GM12873 (cell line): Measurements from ENCODE around the gene NOC2L.

Source experiments
- CTCF ChIP-seq: IDR thresholded peaks from 2 replicates; pipeline ENCODE4 v1.5.1; 2012; ENCODE audit warnings: low read depth, mild to moderate bottlenecking, moderate library complexity, low read length, control low read depth; ENCODE audit not compliant: insufficient read depth; ENCODE audit errors: missing control alignments

The NOC2L gene

GRCh38 chr1:958823-959730 is at the start of gene NOC2L:
Gene NOC2L, minus strand, starts transcription at chr1:959256. Its CDS starts 16 bp downstream, at chr1:959240.
- TF ChIP-seq CTCF = no peak

GRCh38 chr1:1006305-1007159 is 47.5 kb upstream of the NOC2L start:
- TF ChIP-seq CTCF = no peak

DNA sequence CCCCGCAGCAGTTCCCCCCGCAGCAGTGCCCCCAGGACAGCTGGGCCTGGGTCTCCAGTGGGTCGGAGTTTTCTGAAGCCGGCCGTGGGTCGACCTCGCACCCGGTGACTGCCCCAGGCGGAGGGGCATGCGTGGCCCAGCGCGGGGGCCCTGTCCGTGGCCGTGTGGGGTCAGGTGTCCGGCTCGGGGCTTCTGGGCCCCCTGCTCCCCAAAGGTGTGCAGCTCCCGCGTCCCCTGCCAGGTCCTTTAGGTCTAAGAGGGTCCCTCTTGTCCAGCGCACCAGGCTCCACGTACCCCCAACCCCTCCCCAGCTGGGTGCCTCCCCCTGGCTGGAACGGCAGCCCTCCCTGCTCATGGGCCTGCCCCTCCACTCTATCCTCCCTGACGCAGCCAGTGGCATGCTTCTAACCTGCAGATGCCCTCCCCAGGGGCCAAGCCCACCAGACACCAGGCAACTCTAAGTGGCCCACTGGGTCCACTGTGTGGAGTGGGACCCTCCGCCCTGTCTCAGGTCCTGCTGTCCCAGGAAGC is 46.8 kb upstream of the NOC2L start:
- TF ChIP-seq CTCF = no peak

- TF ChIP-seq CTCF = no peak
Observed at GRCh38 chr1:1004780-1005697, 46.0 kb upstream of the NOC2L start.

- no peak for TF ChIP-seq CTCF
Observed at GRCh38 chr1:1004420-1004779, 45.3 kb upstream of the NOC2L start.

GRCh38 chr1:1003618-1004419 is 44.8 kb upstream of the NOC2L start:
- no peak for TF ChIP-seq CTCF
